AG09309 (cell line): ENCODE data around the gene EGF.

Experiments
- DNase-seq: peaks from one replicate; pipeline ENCODE4 v3.0.0-alpha.2; 2010; ENCODE audit warnings: low read depth
- H3K4me3 ChIP-seq: 2 replicates; pipeline ENCODE4 v1.5.1; 2011; ENCODE audit warnings: mild to moderate bottlenecking, low read depth, low read length, moderate library complexity; ENCODE audit not compliant: control insufficient read depth
- CTCF ChIP-seq: IDR thresholded peaks from 2 replicates; pipeline ENCODE4 v1.5.1; 2011; ENCODE audit warnings: mild to moderate bottlenecking, low read depth, low read length, inconsistent platforms; ENCODE audit not compliant: insufficient read depth, control insufficient read depth; ENCODE audit errors: missing control alignments

EGF gene

GRCh38 chr4:109912706-109913595 lies at the start of gene EGF:
Gene EGF (plus strand): TSS chr4:109912883. CDS start chr4:109913336, 453 bp downstream.
- no peak within 1 kb of the TSS; the same call in 1 of the 2 replicates for H3K4me3 ChIP-seq
- no peak for TF ChIP-seq CTCF
- DNase-seq: peak; percentile 13

GRCh38 chr4:109864134-109864533 lies 48.5 kb upstream of the EGF start:
- TF ChIP-seq CTCF: no peak
- no peak overlapping the region for H3K4me3 ChIP-seq
- no peak for DNase-seq

- DNase-seq: no peak
- H3K4me3 ChIP-seq: no peak overlapping the region
- no peak for TF ChIP-seq CTCF
Measured at GRCh38 chr4:109870061-109870460, 42.6 kb upstream of the EGF start.

GRCh38 chr4:109872065-109872464 lies 40.6 kb upstream of the EGF start:
- TF ChIP-seq CTCF: no peak
- H3K4me3 ChIP-seq: no peak overlapping the region
- no peak for DNase-seq

- H3K4me3 ChIP-seq: no peak overlapping the region
- no peak for DNase-seq
- no peak for TF ChIP-seq CTCF
Measured at GRCh38 chr4:109872950-109873656, 39.6 kb upstream of the EGF start.

GRCh38 chr4:109873791-109874514 lies 38.7 kb upstream of the EGF start:
- no peak for TF ChIP-seq CTCF
- peak; percentile 3 for DNase-seq
- H3K4me3 ChIP-seq: no peak overlapping the region
